Loucy (cell line): ENCODE measurements around the gene GIMAP5.

Source experiments
- CTCF ChIP-seq: fragments of 200-600 bp; sonication (generic); conservative IDR thresholded peaks from 2 replicates; pipeline ENCODE4 v1.5.1; 2014; ENCODE audit warnings: mild to moderate bottlenecking, antibody characterized with exemption, low read length
- EZH2phosphoT487 ChIP-seq: fragments of 200-600 bp; IDR thresholded peaks from 2 replicates; pipeline ENCODE4 v1.6.1; 2018; ENCODE audit warnings: antibody characterized with exemption, mild to moderate bottlenecking, moderate library complexity, borderline replicate concordance

GRCh38 chr7:150739033-150739432 is 1.8 kb downstream of the GIMAP5 start:
- peak; percentile 68 for TF ChIP-seq CTCF
- TF ChIP-seq EZH2phosphoT487, result no peak
